Thoracic aorta endothelial cell (primary cell): Measurements from ENCODE around the gene CDH18. TPM values are rescaled to one million over a fixed set of nuclear protein-coding genes. Genes with fewer than 3 reads are reported as not detected.

Experiments
- total RNA-seq: library from RNA; depleted of rRNA; stranded (reverse); fragments of >200 nt; gene quantifications from 2 replicates; pipeline ENCODE4 v1.2.3, GENCODE V29; 2012

Gene CDH18, protein sequence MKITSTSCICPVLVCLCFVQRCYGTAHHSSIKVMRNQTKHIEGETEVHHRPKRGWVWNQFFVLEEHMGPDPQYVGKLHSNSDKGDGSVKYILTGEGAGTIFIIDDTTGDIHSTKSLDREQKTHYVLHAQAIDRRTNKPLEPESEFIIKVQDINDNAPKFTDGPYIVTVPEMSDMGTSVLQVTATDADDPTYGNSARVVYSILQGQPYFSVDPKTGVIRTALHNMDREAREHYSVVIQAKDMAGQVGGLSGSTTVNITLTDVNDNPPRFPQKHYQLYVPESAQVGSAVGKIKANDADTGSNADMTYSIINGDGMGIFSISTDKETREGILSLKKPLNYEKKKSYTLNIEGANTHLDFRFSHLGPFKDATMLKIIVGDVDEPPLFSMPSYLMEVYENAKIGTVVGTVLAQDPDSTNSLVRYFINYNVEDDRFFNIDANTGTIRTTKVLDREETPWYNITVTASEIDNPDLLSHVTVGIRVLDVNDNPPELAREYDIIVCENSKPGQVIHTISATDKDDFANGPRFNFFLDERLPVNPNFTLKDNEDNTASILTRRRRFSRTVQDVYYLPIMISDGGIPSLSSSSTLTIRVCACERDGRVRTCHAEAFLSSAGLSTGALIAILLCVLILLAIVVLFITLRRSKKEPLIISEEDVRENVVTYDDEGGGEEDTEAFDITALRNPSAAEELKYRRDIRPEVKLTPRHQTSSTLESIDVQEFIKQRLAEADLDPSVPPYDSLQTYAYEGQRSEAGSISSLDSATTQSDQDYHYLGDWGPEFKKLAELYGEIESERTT
- total RNA-seq = not detected in 2 replicates

DNA sequence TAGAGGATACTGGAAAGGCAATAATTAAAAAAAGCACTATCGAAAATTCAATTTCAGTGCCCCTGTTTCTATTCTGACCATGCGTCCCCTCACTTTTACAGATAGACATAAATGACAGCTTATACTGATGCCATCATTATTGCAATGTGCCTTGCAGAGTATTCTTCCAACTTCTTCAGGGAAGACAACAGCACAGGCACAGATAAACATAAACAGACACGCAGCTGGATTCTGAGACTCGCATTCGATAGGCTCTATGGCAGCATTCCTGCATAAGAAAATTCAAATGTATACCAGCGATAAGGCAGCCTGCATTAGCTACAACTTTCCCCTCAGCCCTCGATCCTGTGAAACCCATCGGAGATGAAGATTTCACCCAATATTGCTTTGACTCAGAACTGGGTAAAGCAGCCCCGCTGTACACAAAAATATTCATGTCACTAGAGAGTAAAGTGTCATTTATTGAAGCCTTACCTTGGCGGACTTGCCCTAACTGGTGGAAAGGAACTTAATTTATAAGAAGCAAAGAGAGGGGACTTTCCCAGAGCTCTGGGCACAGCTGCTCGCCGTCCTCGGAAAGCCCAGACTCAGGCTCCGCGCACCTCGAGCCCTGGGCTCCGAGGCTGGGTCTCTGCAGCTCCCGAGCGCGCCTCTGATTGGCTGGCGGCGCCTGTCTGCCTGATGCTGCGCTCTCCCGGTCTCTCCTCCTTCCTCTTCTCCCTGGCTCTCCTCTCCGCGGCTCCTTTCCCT is at the start of gene CDH18:
Gene CDH18 (minus strand): TSS at position 589 of the 750 bp plus-strand sequence. CDS start 149,214 bp downstream, outside the sequence.

